Glutamatergic neuron (in vitro differentiated cells): ENCODE data around the gene PMM2. TPM values are rescaled to one million over a fixed set of nuclear protein-coding genes. Genes with fewer than 3 reads are reported as not detected.

Experiments used
- DNase-seq: peaks from one replicate; pipeline ENCODE4 v3.0.0; 2022
- H3K27ac Mint-ChIP-seq: one replicate; pipeline ENCODE4 v1.8.0; 2020; ENCODE audit warnings: mild to moderate bottlenecking, mixed read lengths, inconsistent platforms; ENCODE audit not compliant: unreplicated experiment
- H3K27me3 Mint-ChIP-seq: one replicate; pipeline ENCODE4 v1.8.0; 2020; ENCODE audit warnings: mild to moderate bottlenecking, moderate library complexity, mixed read lengths, inconsistent platforms; ENCODE audit not compliant: unreplicated experiment
- H3K36me3 Mint-ChIP-seq: one replicate; pipeline ENCODE4 v1.8.0; 2020; ENCODE audit warnings: mild to moderate bottlenecking, mixed read lengths, inconsistent platforms; ENCODE audit not compliant: unreplicated experiment
- H3K4me1 Mint-ChIP-seq: one replicate; pipeline ENCODE4 v1.8.0; 2020; ENCODE audit warnings: mild to moderate bottlenecking, low read depth, mixed read lengths, inconsistent platforms; ENCODE audit not compliant: unreplicated experiment
- H3K4me3 Mint-ChIP-seq: one replicate; pipeline ENCODE4 v1.8.0; 2020; ENCODE audit warnings: mild to moderate bottlenecking, mixed read lengths, inconsistent platforms; ENCODE audit not compliant: unreplicated experiment
- H3K9me3 Mint-ChIP-seq: one replicate; pipeline ENCODE4 v1.8.0; 2020; ENCODE audit warnings: mild to moderate bottlenecking, moderate library complexity, mixed read lengths, inconsistent platforms; ENCODE audit not compliant: unreplicated experiment
- CTCF ChIP-seq: fragments of 200-600 bp; sonication (generic); IDR thresholded peaks from one replicate; pipeline ENCODE4 v1.5.0; 2021; ENCODE audit not compliant: partially characterized antibody, unreplicated experiment
- total RNA-seq: library from RNA; stranded (reverse); fragmentation: NEBNext Ultra II Directional; extraction: Animal tissue kit (Norgen Biotek cat#: 25700); gene quantifications from one replicate; pipeline ENCODE4 v1.2.1, GENCODE V29; 2021; ENCODE audit not compliant: unreplicated experiment

PMM2 gene
- total RNA-seq, 1 donor from 2014 or later, result 23.2 TPM

- Mint-ChIP-seq H3K4me1 (peaks cover 26% of the 10 kb centered on the region), H3K36me3 (no peaks in the 10 kb centered on the region), H3K27ac (peak overlapping the region; percentile 48), H3K9me3 (peaks cover 5% of the 10 kb centered on the region), H3K27me3 (peaks cover 17% of the 10 kb centered on the region), H3K4me3 (no peak overlapping the region)
- no peak for DNase-seq
- no peak for TF ChIP-seq CTCF
Observed at GRCh38 chr16:8858994-8859912, 61.6 kb downstream of the PMM2 start.

- no peaks in the 10 kb centered on the region for H3K36me3 Mint-ChIP-seq
- DNase-seq, result no peak
- H3K4me3 Mint-ChIP-seq, result no peak overlapping the region
- TF ChIP-seq CTCF, result no peak
- peaks cover 17% of the 10 kb centered on the region for H3K27me3 Mint-ChIP-seq
- peaks cover 6% of the 10 kb centered on the region for H3K9me3 Mint-ChIP-seq
- peaks cover 32% of the 10 kb centered on the region for H3K4me1 Mint-ChIP-seq
- H3K27ac Mint-ChIP-seq, result peak overlapping the region; percentile 48
Observed at GRCh38 chr16:8859913-8860881, 62.6 kb downstream of the PMM2 start.

GRCh38 chr16:8861563-8862308 lies 64.1 kb downstream of the PMM2 start:
- DNase-seq, result no peak
- Mint-ChIP-seq H3K4me1 (peaks cover 38% of the 10 kb centered on the region), H3K36me3 (no peaks in the 10 kb centered on the region), H3K9me3 (peaks cover 5% of the 10 kb centered on the region), H3K4me3 (peak overlapping the region; percentile 52), H3K27me3 (peaks cover 21% of the 10 kb centered on the region), H3K27ac (peak overlapping the region; percentile 76)
- no peak for TF ChIP-seq CTCF

- Mint-ChIP-seq H3K4me1 (peaks cover 35% of the 10 kb centered on the region), H3K9me3 (peaks cover 6% of the 10 kb centered on the region), H3K4me3 (peak overlapping the region; percentile 46), H3K27me3 (peaks cover 25% of the 10 kb centered on the region), H3K27ac (peak overlapping the region; percentile 76), H3K36me3 (no peaks in the 10 kb centered on the region)
- no peak for DNase-seq
- TF ChIP-seq CTCF, result no peak
Observed at GRCh38 chr16:8862309-8863130, 64.9 kb downstream of the PMM2 start.
